ENCODE results near the gene ASB7.

Gene ASB7

DNA sequence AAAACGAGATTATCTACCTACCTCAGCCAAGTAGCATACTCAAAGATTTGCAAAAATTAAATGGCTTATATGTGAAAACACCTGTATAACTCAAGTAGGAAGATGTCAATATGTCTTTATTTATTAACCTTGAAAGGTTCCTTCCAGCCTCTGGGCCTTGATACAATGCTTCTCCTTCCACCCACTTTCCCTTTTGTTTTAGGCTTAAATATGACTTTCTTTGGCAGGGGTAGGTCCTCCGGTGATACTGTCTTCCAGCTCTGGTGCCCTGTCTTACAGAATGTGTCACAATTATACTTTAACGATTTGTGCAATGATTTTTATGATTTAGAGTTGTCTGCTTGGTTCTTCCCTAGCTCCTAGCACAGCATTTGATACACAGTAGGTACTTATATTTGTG lies 4.5 kb upstream of the ASB7 start:
- no peak for DNase-seq (ENCODE audit: low read depth, low spot score)

DNA sequence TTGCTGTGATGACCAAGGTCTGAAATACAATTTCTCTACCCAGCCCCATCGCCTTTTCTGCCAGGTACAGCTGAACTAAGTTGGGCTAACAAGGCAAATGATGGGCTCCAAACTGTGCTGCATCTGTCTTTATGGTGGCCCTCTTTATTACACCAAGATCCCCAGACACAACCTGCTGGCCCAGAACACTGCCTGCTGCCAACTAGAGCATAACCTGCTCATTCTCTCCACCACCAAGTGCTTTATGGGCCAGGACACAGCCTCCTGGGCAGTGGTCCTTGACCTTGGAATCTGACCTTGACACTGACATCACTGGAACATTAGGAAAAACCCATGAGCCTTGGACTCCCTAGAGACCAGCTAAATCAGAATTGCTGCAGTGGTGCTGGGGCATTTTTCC lies 3.7 kb upstream of the ASB7 start:
- no peak for DNase-seq (ENCODE audit: low read depth, low spot score)

DNA sequence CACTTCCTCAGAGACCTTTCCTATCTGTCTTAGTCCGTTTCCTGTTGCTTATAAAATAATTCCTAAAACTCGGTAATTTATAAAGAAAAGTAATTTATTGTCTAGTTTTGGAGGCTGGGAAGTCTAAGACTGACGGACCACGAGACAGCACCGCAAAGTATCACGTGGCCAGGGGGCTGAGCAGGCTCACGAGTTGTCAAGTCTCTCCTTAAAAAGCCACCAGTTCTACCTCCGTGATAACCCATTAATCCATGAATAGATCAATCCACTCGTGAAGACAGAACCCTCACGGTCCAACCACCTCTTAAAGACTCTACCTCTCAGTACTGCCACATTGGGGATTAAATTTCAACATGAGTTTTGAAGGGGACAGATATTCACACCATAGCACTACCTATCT lies 1.2 kb upstream of the ASB7 start:
- no peak for DNase-seq (ENCODE audit: low read depth, low spot score)

DNA sequence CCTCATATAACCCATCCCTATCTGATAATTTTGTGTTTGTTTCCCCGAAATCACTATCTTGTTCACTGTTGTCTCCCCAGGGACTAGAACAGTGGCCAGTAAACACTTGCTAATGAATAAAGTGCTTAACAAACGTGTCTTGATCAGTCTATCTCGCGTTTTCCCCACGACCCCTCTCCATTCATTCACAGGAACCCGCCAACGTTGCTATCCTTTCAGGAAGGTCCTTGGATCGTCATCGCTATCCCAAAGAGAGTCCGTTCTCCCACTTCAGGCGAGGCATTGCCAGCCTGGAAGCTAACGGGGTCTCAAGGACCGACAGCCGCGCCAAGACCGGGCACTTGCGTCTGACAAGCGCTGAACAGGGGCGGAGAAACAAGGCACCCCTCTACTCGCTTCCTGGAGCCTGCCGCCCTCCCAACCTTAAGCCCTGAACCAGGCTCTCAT lies 749 bp upstream of the ASB7 start:
- DNase-seq (ENCODE audit: low read depth, low spot score): no peak

DNA sequence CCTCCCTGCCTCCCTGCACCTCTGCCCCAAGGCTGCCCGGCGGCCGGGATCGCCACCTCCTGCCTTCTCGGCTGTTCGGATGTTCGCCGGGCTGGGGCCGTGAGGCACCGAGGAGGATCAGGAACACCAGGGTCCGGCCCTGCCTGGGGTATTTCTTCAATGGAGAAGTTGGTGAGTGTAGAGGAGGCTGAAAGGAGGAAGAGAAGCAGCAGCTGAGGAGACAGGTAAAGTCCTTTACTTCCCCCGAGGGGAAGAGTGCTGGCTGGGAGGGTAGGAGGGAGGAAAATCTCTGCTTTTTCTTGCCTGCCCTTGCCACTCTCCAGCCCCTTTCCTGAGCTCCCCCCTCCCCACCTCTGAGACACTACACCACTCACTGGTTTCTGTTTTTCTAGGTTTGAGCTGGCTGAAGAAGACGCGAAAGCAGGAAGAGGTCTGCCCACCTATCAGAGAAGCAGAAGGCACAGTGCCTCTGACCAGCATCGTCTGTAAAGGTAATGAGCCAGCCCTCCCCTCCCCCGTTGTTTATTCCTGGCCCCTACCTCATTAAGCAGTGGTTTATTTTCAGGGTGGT lies 519 bp downstream of the ASB7 start:
- peak; percentile 11 for DNase-seq (ENCODE audit: low read depth, low spot score)

DNA sequence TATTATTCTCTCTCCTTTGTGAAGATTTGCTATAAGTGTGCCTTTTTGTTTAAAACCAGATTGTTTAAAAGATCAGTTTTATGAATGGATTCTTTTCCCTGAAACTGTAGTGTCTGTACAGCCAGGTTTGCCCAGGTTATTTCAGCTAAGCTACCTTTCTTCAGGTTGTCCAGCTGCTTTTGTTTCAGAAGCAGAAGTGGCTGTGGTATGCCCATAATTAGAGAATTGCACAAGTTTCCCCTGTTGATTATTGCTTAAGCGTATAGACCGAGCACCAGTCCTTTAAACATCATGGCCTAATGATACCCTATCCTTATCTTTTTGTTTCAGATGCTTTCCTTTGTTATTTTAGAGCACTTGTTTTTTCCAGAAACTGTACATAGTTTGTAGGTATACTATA lies 10.2 kb downstream of the ASB7 start:
- DNase-seq (ENCODE audit: low read depth, low spot score): no peak

DNA sequence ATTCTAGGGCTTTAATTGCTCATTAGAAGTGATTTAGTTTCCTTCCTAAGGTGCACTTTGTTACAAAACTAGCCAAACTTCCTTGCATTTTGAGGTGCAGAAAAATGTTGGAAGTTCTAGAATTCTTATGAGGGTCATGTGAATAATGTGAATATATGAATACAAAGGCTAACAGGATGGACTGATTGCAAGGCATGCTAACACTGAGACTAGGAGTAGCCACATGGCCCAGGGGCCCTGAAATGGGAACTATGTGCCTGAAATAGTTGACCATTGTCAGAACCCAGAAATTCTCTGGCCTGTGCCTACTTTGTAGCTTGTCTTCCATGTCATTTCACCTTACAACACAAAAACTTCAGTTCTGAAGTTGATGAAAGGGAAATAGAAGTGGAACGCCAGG lies 10.8 kb downstream of the ASB7 start:
- no peak for DNase-seq (ENCODE audit: low read depth, low spot score)

DNA sequence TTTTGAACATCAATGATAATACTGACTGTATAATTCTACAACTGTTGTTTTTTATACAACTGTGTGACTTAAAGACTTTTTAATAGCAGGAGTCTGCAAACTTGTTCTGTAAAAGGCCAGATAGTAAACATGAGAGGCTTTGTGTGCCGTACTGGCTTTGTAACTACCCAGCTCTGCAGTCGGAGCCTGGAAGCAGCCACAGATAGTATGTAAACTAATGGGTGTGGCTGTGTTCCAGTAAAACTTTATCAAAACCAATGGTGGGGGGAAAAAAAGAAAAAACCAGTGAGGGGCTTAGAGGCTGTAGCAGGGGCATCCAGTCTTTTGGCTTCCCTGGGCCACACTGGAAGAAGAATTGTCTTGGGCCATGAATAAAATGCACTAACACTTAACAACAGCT lies 11.9 kb downstream of the ASB7 start:
- no peak for DNase-seq (ENCODE audit: low read depth, low spot score)

DNA sequence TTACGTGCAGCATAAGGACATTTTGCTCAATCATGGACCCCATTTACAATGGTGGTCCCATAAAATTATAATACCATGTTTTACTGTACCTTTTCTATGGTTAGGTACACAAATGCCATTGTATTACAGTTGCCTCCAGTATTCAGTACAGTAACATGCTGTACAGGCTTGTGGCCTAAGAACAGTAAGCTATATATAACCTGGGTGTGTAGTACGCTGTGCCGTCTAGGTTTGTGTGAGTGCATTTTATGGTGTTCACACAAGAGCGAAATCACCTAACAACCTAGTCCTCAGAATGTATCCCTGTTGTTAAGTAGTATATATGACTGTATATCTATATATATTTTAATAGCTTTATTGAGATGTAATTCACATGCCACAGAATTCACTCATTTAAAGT lies 12.5 kb downstream of the ASB7 start:
- DNase-seq (ENCODE audit: low read depth, low spot score): no peak

DNA sequence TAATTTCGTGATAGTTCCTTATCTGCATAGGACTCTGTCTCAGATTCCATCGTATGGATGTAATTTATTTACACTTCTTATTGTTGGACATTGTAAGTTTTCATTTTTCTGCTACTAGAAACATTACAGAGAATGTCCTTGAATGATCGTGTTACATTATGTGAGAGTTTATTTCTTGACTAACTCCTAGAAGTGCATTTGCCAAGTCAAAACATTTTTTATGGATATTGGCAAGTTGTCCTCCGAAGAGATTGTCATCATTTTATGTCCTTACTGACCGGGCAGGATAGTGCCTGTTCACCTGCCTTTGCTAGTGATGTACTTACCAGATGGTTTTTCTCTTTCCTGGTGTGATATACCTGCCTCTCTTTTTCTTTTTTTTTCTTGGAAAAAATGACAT lies 13.4 kb downstream of the ASB7 start:
- no peak for DNase-seq (ENCODE audit: low read depth, low spot score)

DNA sequence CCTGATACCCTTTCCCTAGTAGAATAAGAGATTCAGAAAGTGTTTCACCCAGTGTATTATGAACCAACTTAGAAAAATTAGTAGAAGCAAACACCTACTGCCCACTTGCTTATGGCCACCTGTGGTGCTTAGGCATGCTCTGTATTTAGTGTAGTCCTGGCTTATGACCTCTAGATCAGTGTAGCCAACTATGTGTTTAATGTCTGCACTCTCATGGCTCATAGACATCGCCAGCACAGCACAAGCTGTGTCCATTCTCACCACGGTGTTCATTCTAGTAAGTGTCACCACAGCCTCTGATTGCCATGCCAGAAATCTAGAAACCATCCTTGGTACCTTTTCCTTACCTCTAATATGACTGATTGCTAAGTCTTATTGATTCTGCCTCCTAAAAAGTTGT lies 14.3 kb downstream of the ASB7 start:
- DNase-seq (ENCODE audit: low read depth, low spot score): no peak

DNA sequence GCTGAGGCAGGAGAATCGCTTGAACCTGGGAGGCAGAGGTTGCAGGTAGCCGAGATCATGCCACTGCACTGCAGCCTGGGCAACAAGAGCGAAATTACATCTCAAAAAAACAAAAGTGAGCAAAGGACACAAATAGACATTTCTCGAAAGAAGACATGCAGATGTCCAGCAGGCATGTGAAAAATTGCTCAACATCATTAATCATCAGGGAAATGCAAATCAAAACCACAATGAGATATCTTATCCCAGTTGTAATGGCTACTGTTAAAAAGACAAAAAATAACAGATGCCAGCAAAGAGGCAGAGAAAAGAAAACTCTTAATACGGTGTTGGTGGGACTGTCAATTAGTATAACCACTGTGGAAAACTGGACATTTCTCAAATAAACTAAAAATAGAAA lies 20.9 kb downstream of the ASB7 start:
- DNase-seq (ENCODE audit: low read depth, low spot score): no peak

DNA sequence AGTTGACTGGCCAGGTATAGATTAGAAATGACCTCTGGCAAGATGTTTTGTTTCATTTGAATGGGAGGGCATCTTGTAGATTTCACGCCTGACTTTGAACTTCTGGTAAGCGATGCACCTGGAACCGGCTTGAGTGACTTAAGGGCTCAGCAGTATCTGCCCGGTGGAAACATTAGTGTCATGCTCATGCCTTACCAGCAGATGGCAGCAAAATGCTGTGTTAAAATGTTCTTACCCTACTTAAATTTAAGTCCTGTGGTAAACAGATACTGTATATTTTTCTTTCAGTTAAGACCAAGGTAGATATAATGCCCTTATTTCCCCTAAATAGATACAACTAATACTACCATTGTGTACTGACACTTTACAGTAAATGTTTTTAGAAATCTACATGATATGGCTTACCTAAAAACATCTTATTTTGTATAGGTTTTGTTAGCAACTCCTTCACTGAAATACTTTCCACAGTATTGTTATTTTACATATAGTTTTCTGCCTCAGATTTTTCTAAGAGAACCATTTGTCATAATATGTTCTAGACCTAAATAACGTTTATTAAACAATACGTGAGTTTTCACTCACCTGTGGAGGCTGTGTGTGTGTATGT lies 25.5 kb downstream of the ASB7 start:
- peak; percentile 50 for DNase-seq (ENCODE audit: low read depth, low spot score)

DNA sequence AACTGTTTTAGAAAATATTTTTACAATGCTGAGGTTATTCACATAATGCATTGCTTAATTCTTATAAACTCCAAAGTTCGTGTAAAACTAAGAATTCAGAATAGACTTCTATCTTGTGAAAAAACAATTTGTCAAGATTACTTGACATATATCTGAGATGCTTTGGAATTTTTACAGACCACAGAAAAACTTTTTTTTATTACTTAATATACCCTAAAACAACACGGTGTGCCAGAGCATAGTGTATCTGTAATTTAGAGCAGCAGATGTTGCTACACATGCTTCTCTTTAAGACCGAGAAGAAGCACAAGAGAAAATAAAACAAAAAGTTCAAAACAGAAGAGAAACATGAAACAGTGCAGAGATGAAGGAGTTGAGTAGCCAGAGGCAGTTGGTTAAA lies 26.4 kb downstream of the ASB7 start:
- DNase-seq (ENCODE audit: low read depth, low spot score): no peak

DNA sequence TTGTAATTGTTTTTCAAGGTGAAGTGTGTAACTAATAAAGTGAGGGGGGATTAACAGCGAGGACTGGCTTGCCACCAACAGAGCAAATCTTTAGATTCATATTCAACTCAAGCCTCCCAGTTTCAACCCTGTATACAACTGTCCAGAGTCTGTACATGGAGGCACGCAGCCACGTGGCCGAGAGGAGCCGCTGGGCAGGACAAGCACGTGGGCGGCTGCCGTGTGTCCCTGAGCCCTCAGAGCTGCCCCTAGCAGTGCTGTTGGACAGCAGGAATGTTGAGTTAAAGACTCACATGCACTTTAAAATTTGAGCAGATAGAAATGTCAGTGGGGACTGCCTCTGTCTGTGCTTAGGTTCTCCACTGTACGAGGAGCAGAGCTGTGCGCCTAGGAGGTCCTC lies 29.4 kb downstream of the ASB7 start:
- no peak for DNase-seq (ENCODE audit: low read depth, low spot score)

DNA sequence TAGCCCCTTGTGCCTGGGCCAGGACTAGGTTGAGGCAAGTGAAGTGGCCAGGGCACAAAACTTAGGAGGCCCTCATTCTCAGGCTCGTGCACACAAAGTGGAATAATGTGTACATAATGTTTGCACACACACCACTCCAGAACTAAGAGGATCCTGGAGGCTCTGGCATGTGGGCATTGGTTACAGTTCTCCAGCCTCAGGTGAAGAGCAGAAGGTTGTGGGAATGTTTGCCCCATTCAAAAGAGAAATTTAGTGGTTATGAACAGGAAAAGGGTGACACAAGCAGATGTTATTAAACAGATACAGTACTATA lies 31.3 kb downstream of the ASB7 start:
- DNase-seq (ENCODE audit: low read depth, low spot score): no peak

DNA sequence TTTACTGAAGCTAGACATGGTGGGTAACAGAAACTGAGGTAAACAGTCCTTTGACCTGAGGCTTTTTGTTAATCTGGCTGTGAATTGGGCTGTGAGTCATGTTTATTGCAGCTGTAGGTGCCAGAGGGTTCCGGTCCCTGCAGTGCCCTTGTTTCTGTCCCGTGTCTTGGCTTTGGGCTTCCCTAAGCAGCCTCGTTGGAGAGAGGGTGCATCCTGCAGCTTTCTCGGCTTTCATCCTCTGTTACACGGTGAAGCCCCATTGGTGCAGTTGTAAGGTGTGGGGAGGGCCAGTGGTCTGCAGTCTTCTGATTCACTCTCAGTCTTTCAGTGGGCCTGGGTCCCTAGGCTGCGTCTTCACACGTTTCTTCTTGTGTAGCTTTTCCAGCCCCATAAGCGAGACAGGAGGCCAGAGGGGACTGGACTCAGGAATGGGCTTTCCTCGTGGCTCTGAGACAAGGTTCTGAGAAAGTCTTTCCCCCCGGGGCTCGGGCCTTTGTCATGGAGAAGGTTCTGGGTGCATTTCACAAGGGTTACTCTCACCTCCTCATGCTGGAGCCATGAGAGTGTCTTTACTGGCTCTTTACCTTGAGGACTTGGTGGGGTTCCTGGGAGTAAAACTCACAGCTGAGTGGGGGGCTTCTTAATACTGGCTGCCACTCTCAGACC lies 33.1 kb downstream of the ASB7 start:
- DNase-seq (ENCODE audit: low read depth, low spot score): no peak

DNA sequence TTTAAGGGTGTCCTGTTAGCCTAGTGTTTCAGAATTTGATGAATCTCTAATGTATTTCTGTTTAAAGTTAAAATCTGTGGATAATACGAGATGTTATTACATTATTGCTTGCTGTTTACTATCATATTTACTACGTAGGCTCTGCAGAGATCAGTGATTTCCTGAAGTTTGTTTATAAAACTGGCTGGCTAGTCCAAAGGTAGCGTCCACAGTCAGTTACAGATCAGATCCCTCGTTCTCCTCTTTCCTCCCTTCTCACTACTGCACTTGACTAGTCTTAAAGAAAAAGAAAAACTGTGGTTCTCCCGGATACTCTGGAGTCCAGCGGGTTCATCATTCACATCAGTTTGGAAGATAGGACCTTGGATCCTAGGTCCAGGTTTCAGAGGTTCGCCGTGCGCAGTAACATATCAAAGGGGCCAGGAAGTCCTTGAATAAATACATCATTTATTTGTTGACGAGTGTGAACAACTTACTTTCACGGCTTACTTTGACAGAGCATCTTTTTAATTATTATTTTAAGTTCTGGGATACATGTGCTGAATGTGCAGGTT lies 35.9 kb downstream of the ASB7 start:
- no peak for DNase-seq (ENCODE audit: low read depth, low spot score)

DNA sequence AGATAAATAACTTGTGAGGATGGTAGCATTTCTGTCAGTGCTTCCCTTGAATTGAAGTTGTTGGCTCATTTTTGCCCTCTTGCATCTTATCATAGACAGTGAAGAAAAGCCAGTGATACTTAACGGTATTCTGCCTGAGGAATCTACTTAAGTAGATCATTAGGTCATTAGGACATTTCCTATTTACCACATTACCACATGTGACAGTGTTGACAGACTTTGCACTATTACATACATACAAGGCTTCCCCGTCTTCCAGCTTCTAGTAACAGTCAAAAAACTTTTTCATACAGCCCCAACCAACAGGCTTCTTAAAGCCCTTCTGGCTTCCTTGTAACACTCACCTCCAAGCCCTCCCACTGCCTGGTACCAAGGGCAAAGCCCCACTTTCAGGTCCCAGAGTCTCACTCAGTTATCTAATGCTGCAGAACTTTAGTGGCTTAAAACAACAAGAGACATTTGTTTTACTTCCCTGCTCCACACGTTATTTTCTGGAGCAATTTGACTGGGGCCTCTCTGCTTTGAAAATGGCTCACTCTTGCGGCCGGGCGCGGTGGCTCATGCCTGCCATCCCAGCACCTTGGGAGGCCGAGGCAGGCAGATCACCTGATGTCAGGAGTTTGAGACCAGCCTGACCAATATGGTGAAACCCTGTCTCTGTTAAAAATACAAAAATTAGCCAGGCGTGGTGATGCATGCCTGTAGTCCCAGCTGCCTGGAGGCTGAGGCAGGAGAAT lies 40.0 kb downstream of the ASB7 start:
- no peak for DNase-seq (ENCODE audit: low read depth, low spot score)

DNA sequence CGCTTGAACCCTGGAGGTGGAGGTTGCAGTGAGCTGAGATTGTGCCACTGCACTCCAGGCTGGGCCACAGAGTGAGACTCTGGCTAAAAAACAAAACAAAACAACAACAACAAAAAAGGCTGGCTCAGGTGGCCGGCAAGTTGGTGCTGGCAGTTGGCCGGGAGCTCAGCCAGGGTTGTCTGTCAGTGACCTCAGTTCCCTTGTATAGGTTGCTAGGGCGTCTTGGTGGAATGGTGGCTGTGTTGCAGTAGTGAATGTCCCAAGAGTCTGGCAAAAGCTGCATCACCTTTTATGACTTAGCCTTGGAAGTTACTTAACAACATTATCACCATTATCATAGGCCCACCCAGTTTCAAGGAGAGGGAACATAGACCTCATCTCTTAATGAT lies 40.6 kb downstream of the ASB7 start:
- no peak for DNase-seq (ENCODE audit: low read depth, low spot score)

DNA sequence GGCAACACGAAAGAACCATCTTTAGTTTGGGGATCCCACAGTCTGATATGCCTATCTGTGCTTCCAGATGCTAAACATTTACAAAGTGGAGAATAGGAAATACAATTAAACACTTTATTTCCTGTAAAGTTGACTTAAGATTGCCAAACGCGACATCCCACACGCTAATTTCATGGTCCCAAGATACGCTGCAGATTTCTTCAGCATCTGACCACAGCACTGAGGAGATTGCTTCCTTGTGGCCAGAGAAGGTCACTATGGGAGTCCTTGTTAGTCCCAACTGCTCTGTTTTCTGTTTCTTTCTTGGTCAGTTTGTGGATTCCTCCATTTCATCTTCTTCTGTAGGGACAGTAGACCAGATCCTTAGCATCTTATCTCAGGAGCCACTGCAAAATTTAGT lies 43.3 kb downstream of the ASB7 start:
- DNase-seq (ENCODE audit: low read depth, low spot score): no peak

DNA sequence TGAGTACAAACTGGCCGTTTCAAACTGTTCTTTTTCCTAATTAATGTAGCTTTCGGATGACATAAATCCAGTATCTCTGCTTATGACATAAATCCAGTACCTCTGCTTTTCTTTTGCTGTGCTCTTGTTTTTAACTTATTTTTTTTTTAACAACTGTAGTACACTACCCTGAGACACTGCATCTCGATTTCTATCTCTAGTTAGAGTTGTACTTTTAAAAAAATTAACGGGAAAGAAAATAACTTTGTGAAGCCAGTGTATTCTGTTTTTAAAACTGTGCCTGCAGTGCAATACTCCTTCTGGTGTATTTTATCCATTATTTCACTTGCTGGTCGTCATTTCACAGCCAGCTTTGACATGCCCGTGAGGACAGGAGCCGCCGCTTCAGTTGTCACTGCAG lies 46.6 kb downstream of the ASB7 start:
- DNase-seq (ENCODE audit: low read depth, low spot score): no peak

DNA sequence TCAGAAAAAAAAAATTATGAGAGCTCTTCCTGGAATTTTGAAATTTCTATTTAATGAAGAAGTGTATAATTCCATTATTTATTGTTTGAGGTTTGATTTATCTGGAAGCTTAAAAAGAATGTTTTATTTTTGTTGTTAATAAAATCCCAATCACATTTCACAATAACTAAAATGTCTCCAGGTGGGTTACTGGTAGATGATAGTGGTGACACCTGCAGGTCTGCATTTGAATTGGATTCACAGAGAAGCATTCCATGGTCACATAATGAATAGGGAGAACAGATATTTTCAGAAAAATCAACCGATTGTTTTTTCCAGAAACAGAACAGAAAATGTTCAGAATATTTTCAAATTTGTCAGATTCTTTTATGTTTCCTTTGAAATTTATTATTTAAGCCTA lies 48.3 kb downstream of the ASB7 start:
- DNase-seq (ENCODE audit: low read depth, low spot score): no peak
